GM23338 (cell line): ENCODE data around the gene FAM219A. TPM values are rescaled to one million over a fixed set of nuclear protein-coding genes. Genes with fewer than 3 reads are reported as not detected.

Experiments used
- ATAC-seq: fragments of 200-7000 bp; cut with Tn5 transposase; 3 replicates; pipeline ENCODE4 v1.9.1; 2020
- DNase-seq: peaks from one replicate; pipeline ENCODE4 v3.0.0-alpha.2; 2015; ENCODE audit warnings: low spot score
- H2AFZ ChIP-seq: fragments of 200-600 bp; sonication (generic); 2 replicates; pipeline ENCODE4 v1.8.0; 2016; ENCODE audit warnings: antibody characterized with exemption, mild to moderate bottlenecking, moderate library complexity
- H3F3A ChIP-seq: fragments of 200-600 bp; sonication (generic); replicated peaks from 2 replicates; pipeline ENCODE4 v1.8.0; 2017; ENCODE audit warnings: antibody characterized with exemption, mixed run types, low read depth
- H3K27ac ChIP-seq: fragments of 200-600 bp; sonication (generic); 2 replicates; pipeline ENCODE4 v1.6.1; 2016; ENCODE audit warnings: low read depth
- H3K27me3 ChIP-seq: fragments of 200-600 bp; sonication (generic); 2 replicates; pipeline ENCODE4 v1.8.0; 2016; ENCODE audit warnings: mild to moderate bottlenecking, mixed run types, moderate library complexity; ENCODE audit not compliant: insufficient read depth
- H3K36me3 ChIP-seq: fragments of 200-600 bp; sonication (generic); 2 replicates; pipeline ENCODE4 v1.8.0; 2016; ENCODE audit warnings: mild to moderate bottlenecking; ENCODE audit not compliant: insufficient read depth
- H3K4me1 ChIP-seq: fragments of 200-600 bp; sonication (generic); 2 replicates; pipeline ENCODE4 v1.8.0; 2016; ENCODE audit warnings: mild to moderate bottlenecking, moderate library complexity; ENCODE audit not compliant: insufficient read depth
- H3K4me2 ChIP-seq: fragments of 200-600 bp; sonication (generic); 2 replicates; pipeline ENCODE4 v1.7.1; 2017; ENCODE audit warnings: mixed run types
- H3K4me3 ChIP-seq: fragments of 200-600 bp; sonication (generic); 2 replicates; pipeline ENCODE4 v1.6.1; 2016; ENCODE audit warnings: mixed run types
- H3K79me2 ChIP-seq: fragments of 200-600 bp; sonication (generic); replicated peaks from 2 replicates; pipeline ENCODE4 v1.8.0; 2017; ENCODE audit warnings: mild to moderate bottlenecking; ENCODE audit not compliant: insufficient read depth
- H3K9me2 ChIP-seq: fragments of 200-600 bp; sonication (generic); 2 replicates; pipeline ENCODE4 v1.8.0; 2017; ENCODE audit not compliant: insufficient read depth
- H4K20me1 ChIP-seq: fragments of 200-600 bp; sonication (generic); replicated peaks from 2 replicates; pipeline ENCODE4 v1.8.0; 2017; ENCODE audit warnings: mild to moderate bottlenecking; ENCODE audit not compliant: insufficient read depth
- H3K27ac Mint-ChIP-seq: 2 replicates; pipeline ENCODE4 v1.8.0; 2020; ENCODE audit warnings: inconsistent platforms, mild to moderate bottlenecking, moderate library complexity, mixed read lengths
- H3K27me3 Mint-ChIP-seq: 3 replicates; pipeline ENCODE4 v1.8.0; 2022; ENCODE audit warnings: low read depth, mild to moderate bottlenecking, moderate library complexity, mixed read lengths, inconsistent platforms; ENCODE audit not compliant: insufficient read depth, poor library complexity
- H3K36me3 Mint-ChIP-seq: 3 replicates; pipeline ENCODE4 v1.8.0; 2021; ENCODE audit warnings: low read depth, mild to moderate bottlenecking, inconsistent platforms, moderate library complexity, mixed read lengths
- H3K4me1 Mint-ChIP-seq: 3 replicates; pipeline ENCODE4 v1.8.0; 2020; ENCODE audit warnings: mild to moderate bottlenecking, inconsistent platforms, mixed read lengths
- H3K4me3 Mint-ChIP-seq: 3 replicates; pipeline ENCODE4 v1.8.0; 2021; ENCODE audit warnings: moderate library complexity, mild to moderate bottlenecking, inconsistent platforms, mixed read lengths
- H3K9me3 Mint-ChIP-seq: 3 replicates; pipeline ENCODE4 v1.8.0; 2020; ENCODE audit warnings: moderate library complexity, mild to moderate bottlenecking, inconsistent platforms, mixed read lengths
- CREB1 ChIP-seq: fragments of 250-450 bp; sonication (Bioruptor Pico); IDR thresholded peaks from 2 replicates; pipeline ENCODE4 v1.5.0; 2020; ENCODE audit warnings: low read depth, mild to moderate bottlenecking, moderate library complexity
- ETS1 ChIP-seq: IDR thresholded peaks from 2 replicates; pipeline ENCODE4 v1.6.1; 2016; ENCODE audit warnings: antibody characterized with exemption
- EZH2phosphoT487 ChIP-seq: fragments of 200-600 bp; sonication (generic); IDR thresholded peaks from one replicate; pipeline ENCODE4 v1.8.1; 2018; ENCODE audit warnings: antibody characterized with exemption; ENCODE audit not compliant: unreplicated experiment
- NANOG ChIP-seq: IDR thresholded peaks from 2 replicates; pipeline ENCODE4 v1.6.1; 2016; ENCODE audit warnings: antibody characterized with exemption, borderline replicate concordance
- STAT1 ChIP-seq: IDR thresholded peaks from one replicate; pipeline ENCODE4 v1.6.1; 2016; ENCODE audit warnings: antibody characterized with exemption; ENCODE audit not compliant: unreplicated experiment
- ZNF331 ChIP-seq: fragments of 250-450 bp; sonication (Bioruptor Pico); IDR thresholded peaks from 2 replicates; pipeline ENCODE4 v1.5.0; 2020; ENCODE audit warnings: low read depth, mild to moderate bottlenecking, moderate library complexity
- polyA plus RNA-seq: library from polyadenylated mRNA; unstranded; fragments of >200 nt; fragmentation: Nextera tagmentation; extraction: Ambion mirVana; gene quantifications from 2 replicates; pipeline ENCODE4 v1.2.1, GENCODE V29; 2016
- total RNA-seq: library from RNA; depleted of rRNA; stranded (reverse); fragments of >200 nt; shearing (Covaris generic); gene quantifications from 2 replicates; pipeline ENCODE4 v1.2.3, GENCODE V29; 2014
- TF ChIP-seq, protein P1 (sequence below): IDR thresholded peaks from one replicate; pipeline ENCODE4 v1.6.1; 2018; ENCODE audit warnings: antibody characterized with exemption; ENCODE audit not compliant: unreplicated experiment

The FAM219A gene
- total and polyA plus RNA-seq, 2 experiments from 2014 or later, result 3.8 to 7.2 TPM

- Histone ChIP-seq H3K27ac (no peak overlapping the region), H2AFZ (no peak overlapping the region), H3K79me2 (no peaks in the 10 kb centered on the region), H3K4me1 (peaks cover 10% of the 10 kb centered on the region), H3K9me2 (no peaks in the 10 kb centered on the region), H3K36me3 (no peaks in the 10 kb centered on the region), H3F3A (no peaks in the 10 kb centered on the region; the same call in 1 of the 2 replicates), H3K4me2 (no peak overlapping the region), H3K4me3 (no peak overlapping the region), H3K27me3 (peaks cover 34% of the 10 kb centered on the region), H4K20me1 (no peaks in the 10 kb centered on the region)
- TF ChIP-seq CREB1 (CRISPR knock-in tag) (no peak), STAT1 (no peak), NANOG (no peak), EZH2phosphoT487 (no peak)
- TF ChIP-seq, protein P1, sequence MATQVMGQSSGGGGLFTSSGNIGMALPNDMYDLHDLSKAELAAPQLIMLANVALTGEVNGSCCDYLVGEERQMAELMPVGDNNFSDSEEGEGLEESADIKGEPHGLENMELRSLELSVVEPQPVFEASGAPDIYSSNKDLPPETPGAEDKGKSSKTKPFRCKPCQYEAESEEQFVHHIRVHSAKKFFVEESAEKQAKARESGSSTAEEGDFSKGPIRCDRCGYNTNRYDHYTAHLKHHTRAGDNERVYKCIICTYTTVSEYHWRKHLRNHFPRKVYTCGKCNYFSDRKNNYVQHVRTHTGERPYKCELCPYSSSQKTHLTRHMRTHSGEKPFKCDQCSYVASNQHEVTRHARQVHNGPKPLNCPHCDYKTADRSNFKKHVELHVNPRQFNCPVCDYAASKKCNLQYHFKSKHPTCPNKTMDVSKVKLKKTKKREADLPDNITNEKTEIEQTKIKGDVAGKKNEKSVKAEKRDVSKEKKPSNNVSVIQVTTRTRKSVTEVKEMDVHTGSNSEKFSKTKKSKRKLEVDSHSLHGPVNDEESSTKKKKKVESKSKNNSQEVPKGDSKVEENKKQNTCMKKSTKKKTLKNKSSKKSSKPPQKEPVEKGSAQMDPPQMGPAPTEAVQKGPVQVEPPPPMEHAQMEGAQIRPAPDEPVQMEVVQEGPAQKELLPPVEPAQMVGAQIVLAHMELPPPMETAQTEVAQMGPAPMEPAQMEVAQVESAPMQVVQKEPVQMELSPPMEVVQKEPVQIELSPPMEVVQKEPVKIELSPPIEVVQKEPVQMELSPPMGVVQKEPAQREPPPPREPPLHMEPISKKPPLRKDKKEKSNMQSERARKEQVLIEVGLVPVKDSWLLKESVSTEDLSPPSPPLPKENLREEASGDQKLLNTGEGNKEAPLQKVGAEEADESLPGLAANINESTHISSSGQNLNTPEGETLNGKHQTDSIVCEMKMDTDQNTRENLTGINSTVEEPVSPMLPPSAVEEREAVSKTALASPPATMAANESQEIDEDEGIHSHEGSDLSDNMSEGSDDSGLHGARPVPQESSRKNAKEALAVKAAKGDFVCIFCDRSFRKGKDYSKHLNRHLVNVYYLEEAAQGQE, result no peak
- no peaks in the 10 kb centered on the region for H3K9me3 Mint-ChIP-seq
- H3K4me1 Mint-ChIP-seq, result peaks cover 8% of the 10 kb centered on the region
- H3K4me3 Mint-ChIP-seq, result no peak overlapping the region
- H3K27me3 Mint-ChIP-seq, result peaks cover 29% of the 10 kb centered on the region
- DNase-seq (no peak), ATAC-seq (no peak)
- no peaks in the 10 kb centered on the region for H3K36me3 Mint-ChIP-seq
- H3K27ac Mint-ChIP-seq, result no peak overlapping the region
Observed at GRCh38 chr9:34384368-34385165, 73.8 kb downstream of the FAM219A start.

DNA sequence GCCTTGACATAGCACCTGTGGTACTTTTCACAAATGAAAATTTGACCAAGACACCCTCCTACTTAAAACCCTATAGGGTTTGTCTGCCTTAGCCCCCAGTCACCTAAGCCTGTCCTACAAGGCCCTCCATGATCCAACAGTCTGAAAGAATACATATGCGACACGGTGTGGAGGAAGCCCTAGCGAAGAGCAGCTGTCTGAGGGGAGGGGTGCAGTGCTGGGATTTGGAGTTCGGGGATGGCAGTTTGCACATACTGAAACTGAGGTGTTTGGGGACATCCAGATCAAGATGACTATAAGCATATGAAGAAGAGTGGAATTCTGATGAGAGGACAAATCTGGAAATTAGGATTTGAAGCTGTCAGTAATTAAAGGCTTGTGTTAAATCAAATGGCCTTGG is 74.5 kb downstream of the FAM219A start:
- peaks cover 10% of the 10 kb centered on the region for H3K4me1 Mint-ChIP-seq
- H3K36me3 ChIP-seq, result no peaks in the 10 kb centered on the region
- H3F3A ChIP-seq, result no peaks in the 10 kb centered on the region; the same call in 1 of the 2 replicates
- H3K9me2 ChIP-seq, result no peaks in the 10 kb centered on the region
- no peak overlapping the region for H3K27ac Mint-ChIP-seq
- no peaks in the 10 kb centered on the region for H3K9me3 Mint-ChIP-seq
- peaks cover 31% of the 10 kb centered on the region for H3K27me3 Mint-ChIP-seq
- H3K4me1 ChIP-seq, result peaks cover 10% of the 10 kb centered on the region
- no peak overlapping the region for H3K27ac ChIP-seq
- H3K36me3 Mint-ChIP-seq, result no peaks in the 10 kb centered on the region
- no peak overlapping the region for H3K4me3 Mint-ChIP-seq
- H3K79me2 ChIP-seq, result no peaks in the 10 kb centered on the region
- DNase-seq, result no peak
- TF ChIP-seq CREB1 (CRISPR knock-in tag) (no peak), NANOG (no peak), ETS1 (no peak), ZNF331 (CRISPR knock-in tag) (no peak)
- TF ChIP-seq, protein P1, result no peak
- no peaks in the 10 kb centered on the region for H4K20me1 ChIP-seq
- no peak overlapping the region for H2AFZ ChIP-seq
- no peak overlapping the region for H3K4me2 ChIP-seq
- peaks cover 35% of the 10 kb centered on the region for H3K27me3 ChIP-seq
- no peak for ATAC-seq
- no peak overlapping the region for H3K4me3 ChIP-seq
